ENCODE data around the gene RNPEP.

Gene RNPEP

GRCh38 chr1:202037706-202038296 lies 55.4 kb downstream of the RNPEP start:
- no peak for TF ChIP-seq CTCF (IDR thresholded peaks at IDR 0.05; ENCODE audit: insufficient read depth, missing control alignments)
- FAIRE-seq (no peak), DNase-seq (ENCODE audit: insufficient read length, low spot score) (no peak)

- no peak for DNase-seq (ENCODE audit: insufficient read length, low spot score)
- no peak for TF ChIP-seq CTCF (IDR thresholded peaks at IDR 0.05; ENCODE audit: insufficient read depth, missing control alignments)
- FAIRE-seq = no peak
Measured at GRCh38 chr1:202038688-202039346, 56.4 kb downstream of the RNPEP start.

- TF ChIP-seq CTCF (IDR thresholded peaks at IDR 0.05; ENCODE audit: insufficient read depth, missing control alignments) = no peak
- no peak for DNase-seq (ENCODE audit: insufficient read length, low spot score)
- no peak for FAIRE-seq
Measured at GRCh38 chr1:202045705-202046104, 63.3 kb downstream of the RNPEP start.

- TF ChIP-seq CTCF (IDR thresholded peaks at IDR 0.05; ENCODE audit: insufficient read depth, missing control alignments) = no peak
- DNase-seq (ENCODE audit: insufficient read length, low spot score) (no peak), FAIRE-seq (no peak)
Measured at GRCh38 chr1:202046227-202046626, 63.8 kb downstream of the RNPEP start.

- no peak for FAIRE-seq
- TF ChIP-seq CTCF (IDR thresholded peaks at IDR 0.05; ENCODE audit: insufficient read depth, missing control alignments) = no peak
- no peak for DNase-seq (ENCODE audit: insufficient read length, low spot score)
Measured at GRCh38 chr1:202046748-202047708, 64.6 kb downstream of the RNPEP start.

- FAIRE-seq = no peak
- TF ChIP-seq CTCF (IDR thresholded peaks at IDR 0.05; ENCODE audit: insufficient read depth, missing control alignments) = no peak
- no peak for DNase-seq (ENCODE audit: insufficient read length, low spot score)
Measured at GRCh38 chr1:202047977-202048376, 65.5 kb downstream of the RNPEP start.
